ENCODE results near the gene PPP1R26. TPM values are rescaled to one million over a fixed set of nuclear protein-coding genes. Genes with fewer than 3 reads are reported as not detected.
A peak's percentile ranks its signal among the peaks of the same experiment; 100 is the strongest.

Gene PPP1R26
- total RNA-seq, 4 donors from 2014 or later = 22.3 to 29.8 (median 25.7) TPM

GRCh38 chr9:135476561-135477355 is 2.8 kb upstream of the PPP1R26 start:
- Histone ChIP-seq H3K4me1 (peaks cover 6 to 18% of the 10 kb centered on the region in 2 donors), H3K27ac (no peak overlapping the region), H3K4me3 (replicated peaks in 1 of 3) (no peak overlapping the region), H3K9me3 (no peaks in the 10 kb centered on the region), H3K27me3 (no peaks in the 10 kb centered on the region), H3K36me3 (no peaks in the 10 kb centered on the region)
- intact Hi-C loops (cut with DNase I) = no loop called here
- peak in 1 of 2 donors; percentile 23 for DNase-seq
- 80 to 85% methylated on average over 8 to 10 of the region's 10 CpGs for WGBS, 2 donors
- TF ChIP-seq POLR2A (IDR thresholded peaks at IDR 0.05) (no peak), CTCF (IDR thresholded peaks at IDR 0.05) (no peak)

GRCh38 chr9:135478191-135478590 is 1.4 kb upstream of the PPP1R26 start:
- Histone ChIP-seq H3K9me3 (no peaks in the 10 kb centered on the region), H3K4me1 (peaks cover 6 to 18% of the 10 kb centered on the region in 2 donors), H3K27ac (no peak overlapping the region), H3K27me3 (no peaks in the 10 kb centered on the region), H3K4me3 (replicated peaks in 1 of 3) (no peak overlapping the region), H3K36me3 (no peaks in the 10 kb centered on the region)
- TF ChIP-seq POLR2A (IDR thresholded peaks at IDR 0.05) (no peak), CTCF (IDR thresholded peaks at IDR 0.05) (no peak)
- no peak for DNase-seq
- intact Hi-C loops (cut with DNase I) = no loop called here
- 84 to 89% methylated on average over 10 of the region's 10 CpGs for WGBS, 2 donors

DNA sequence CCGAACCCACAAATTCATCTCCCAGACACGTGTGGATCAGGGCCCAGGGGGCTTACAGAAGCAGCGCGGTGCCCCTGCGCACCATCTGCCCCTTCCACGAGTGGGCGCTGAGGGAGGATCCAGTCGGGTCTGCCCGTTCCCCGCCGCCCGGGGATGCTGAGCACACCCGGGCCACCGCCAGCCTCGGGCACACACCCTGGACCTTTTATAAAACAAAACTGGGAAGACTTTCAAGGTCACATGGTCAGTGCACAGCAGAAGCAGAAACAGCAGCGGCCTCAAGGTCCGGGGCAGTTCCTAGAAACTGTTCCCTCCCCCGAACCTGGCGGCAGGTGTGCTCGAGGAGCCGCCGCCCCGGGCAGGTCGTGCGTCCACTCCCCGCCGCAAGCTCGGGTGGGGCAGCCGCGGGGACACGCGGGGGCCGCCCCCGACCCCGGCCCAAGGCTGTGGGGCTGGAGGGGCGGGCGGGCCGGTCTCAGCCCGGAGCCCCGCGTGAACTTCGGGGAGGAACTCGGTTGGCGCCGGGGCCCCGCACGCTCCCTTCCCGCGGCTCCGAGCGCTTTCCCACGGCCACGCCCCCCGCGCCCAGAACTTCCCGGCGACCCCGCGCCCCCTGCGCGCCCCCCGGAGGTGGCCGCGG is 633 bp upstream of the PPP1R26 start:
- Histone ChIP-seq H3K4me1 (peaks cover 6 to 18% of the 10 kb centered on the region in 2 donors), H3K9me3 (no peaks in the 10 kb centered on the region), H3K4me3 (replicated peaks in 1 of 3) (peak overlapping the region in 1 of 3 donors; percentile 73), H3K36me3 (peaks cover under 1 to 1% of the 10 kb centered on the region in 2 donors), H3K27me3 (no peaks in the 10 kb centered on the region), H3K27ac (peak overlapping the region; percentile 54 to 90 (median 65))
- intact Hi-C loops (cut with DNase I) = no loop called here
- WGBS, 2 donors = 5 to 13% methylated on average over 14 to 15 of the region's 64 CpGs
- DNase-seq = peak; percentile 74 to 76
- TF ChIP-seq POLR2A (IDR thresholded peaks at IDR 0.05) (peak in 1 of 2 donors; percentile 66), CTCF (IDR thresholded peaks at IDR 0.05) (no peak)

GRCh38 chr9:135480071-135480939 is 723 bp downstream of the PPP1R26 start:
- 1 to 7% methylated on average over 3 to 27 of the region's 76 CpGs for WGBS, 2 donors
- peak overlapping the region; percentile 27 to 71 (median 55) for H3K27ac ChIP-seq
- peak; percentile 40 to 50 for DNase-seq
- intact Hi-C loops (cut with DNase I) = no loop called here
- no peaks in the 10 kb centered on the region for H3K27me3 ChIP-seq
- peaks cover 14 to 15% of the 10 kb centered on the region in 2 donors for H3K36me3 ChIP-seq
- no peaks in the 10 kb centered on the region for H3K9me3 ChIP-seq
- H3K4me3 ChIP-seq (replicated peaks in 1 of 3) = peak overlapping the region; percentile 30 to 70 (median 64)
- peaks cover 6 to 18% of the 10 kb centered on the region in 2 donors for H3K4me1 ChIP-seq
- TF ChIP-seq POLR2A (IDR thresholded peaks at IDR 0.05) = peak in 1 of 2 donors; percentile 27
- TF ChIP-seq CTCF (IDR thresholded peaks at IDR 0.05) = no peak

Measured in thyroid gland (tissue), 4 donors.